ENCODE measurements around the gene AUTS2. TPM values are rescaled to one million over a fixed set of nuclear protein-coding genes. Genes with fewer than 3 reads are reported as not detected.

Gene AUTS2
- total RNA-seq, 1 experiment from 2014 or later, result 256 TPM

DNA sequence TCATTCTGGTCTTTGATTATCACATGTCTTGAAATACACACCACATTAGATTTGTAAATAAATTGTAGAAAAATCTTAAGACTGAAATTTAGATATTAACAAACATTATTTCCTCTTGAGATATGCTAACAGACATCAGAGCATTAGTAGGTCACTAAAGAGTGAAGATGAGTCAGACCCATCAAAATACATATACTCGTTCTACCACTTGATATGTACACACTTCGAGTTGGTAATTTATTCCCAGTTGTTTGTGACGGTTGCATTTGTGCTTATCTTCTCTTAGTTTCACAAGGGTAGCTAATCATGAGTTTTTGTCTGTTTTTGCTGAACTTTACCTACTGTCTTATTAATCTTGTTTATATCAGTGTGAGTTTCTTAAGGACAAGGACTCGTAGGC is 383.4 kb downstream of the AUTS2 start:
- no peaks in the 10 kb centered on the region for H3K9me3 ChIP-seq (ENCODE audit: control insufficient read depth, low read depth, low read length)
- no peak overlapping the region for H3K4ac ChIP-seq (ENCODE audit: low read depth, low read length)
- no peak overlapping the region for H2BK120ac ChIP-seq (ENCODE audit: low read depth, low read length, poor library complexity, severe bottlenecking)
- H4K8ac ChIP-seq (replicated peaks; ENCODE audit: insufficient read length, low read depth, low read length), result no peak overlapping the region
- no peak overlapping the region for H3K56ac ChIP-seq (ENCODE audit: insufficient read length, low read depth, low read length)
- H3K36me3 Mint-ChIP-seq (ENCODE audit: insufficient read depth in 1 of 3, low read depth in 3 of 3), result peaks cover 0 to 5% (median 2%) of the 10 kb centered on the region in 3 experiments; a peak in 5 of 7 replicates
- no peak overlapping the region for H2BK20ac ChIP-seq (ENCODE audit: low read depth, low read length, poor library complexity, severe bottlenecking)
- no peaks in the 10 kb centered on the region for H3K27me3 Mint-ChIP-seq (ENCODE audit: low read depth)
- H4K20me1 ChIP-seq (ENCODE audit: control insufficient read depth, insufficient read depth, insufficient read length), result no peaks in the 10 kb centered on the region
- 0 out of 2 replicates have a peak, but pooled peaks cover 3% of the 10 kb centered on the region for H3K4me1 ChIP-seq (ENCODE audit: insufficient read depth, low read length)
- H3K4me1 Mint-ChIP-seq, result peaks cover 14 to 17% of the 10 kb centered on the region in 2 experiments
- H3K14ac ChIP-seq (ENCODE audit: insufficient read depth, low read length), result no peak overlapping the region
- no peak for DNase-seq
- no peaks in the 10 kb centered on the region for H3K27me3 ChIP-seq (ENCODE audit: insufficient read depth, low read length)
- no peak overlapping the region for H3K9ac ChIP-seq (ENCODE audit: extremely low read depth, insufficient read length, low read length)
- H2AFZ ChIP-seq (ENCODE audit: low read length), result no peak overlapping the region
- no peak overlapping the region for H2AK5ac ChIP-seq (ENCODE audit: insufficient read length, low read length)
- H3T11ph ChIP-seq (ENCODE audit: low read length), result no peak overlapping the region
- WGBS (ENCODE audit: extremely low coverage, insufficient read length, low lambda C conversion rate), result no CpG with 5 or more reads among the region's 4 CpGs
- H3K27ac Mint-ChIP-seq, result no peak overlapping the region
- H3K23ac ChIP-seq (ENCODE audit: insufficient read length, low read depth, low read length), result no peak overlapping the region
- H2BK15ac ChIP-seq (ENCODE audit: low read depth, low read length), result no peak overlapping the region
- H2BK5ac ChIP-seq (ENCODE audit: insufficient read length, low read length), result no peak overlapping the region
- H3K23me2 ChIP-seq (ENCODE audit: insufficient read length, low read depth, low read length, poor library complexity, severe bottlenecking), result no peaks in the 10 kb centered on the region
- H4K91ac ChIP-seq (ENCODE audit: insufficient read length, low read depth, low read length), result no peak overlapping the region
- H3K79me2 ChIP-seq (ENCODE audit: insufficient read depth, low read length), result no peaks in the 10 kb centered on the region
- H4K5ac ChIP-seq (ENCODE audit: insufficient read length, low read depth, low read length), result no peak overlapping the region
- no peak overlapping the region for H3K4me3 Mint-ChIP-seq
- no peak overlapping the region for H3K4me2 ChIP-seq (ENCODE audit: insufficient read depth, insufficient read length, low read length)
- TF ChIP-seq, protein P1, sequence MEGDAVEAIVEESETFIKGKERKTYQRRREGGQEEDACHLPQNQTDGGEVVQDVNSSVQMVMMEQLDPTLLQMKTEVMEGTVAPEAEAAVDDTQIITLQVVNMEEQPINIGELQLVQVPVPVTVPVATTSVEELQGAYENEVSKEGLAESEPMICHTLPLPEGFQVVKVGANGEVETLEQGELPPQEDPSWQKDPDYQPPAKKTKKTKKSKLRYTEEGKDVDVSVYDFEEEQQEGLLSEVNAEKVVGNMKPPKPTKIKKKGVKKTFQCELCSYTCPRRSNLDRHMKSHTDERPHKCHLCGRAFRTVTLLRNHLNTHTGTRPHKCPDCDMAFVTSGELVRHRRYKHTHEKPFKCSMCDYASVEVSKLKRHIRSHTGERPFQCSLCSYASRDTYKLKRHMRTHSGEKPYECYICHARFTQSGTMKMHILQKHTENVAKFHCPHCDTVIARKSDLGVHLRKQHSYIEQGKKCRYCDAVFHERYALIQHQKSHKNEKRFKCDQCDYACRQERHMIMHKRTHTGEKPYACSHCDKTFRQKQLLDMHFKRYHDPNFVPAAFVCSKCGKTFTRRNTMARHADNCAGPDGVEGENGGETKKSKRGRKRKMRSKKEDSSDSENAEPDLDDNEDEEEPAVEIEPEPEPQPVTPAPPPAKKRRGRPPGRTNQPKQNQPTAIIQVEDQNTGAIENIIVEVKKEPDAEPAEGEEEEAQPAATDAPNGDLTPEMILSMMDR (conservative IDR thresholded peaks at IDR 0.05), result no peak
- no peak overlapping the region for H2BK12ac ChIP-seq (ENCODE audit: insufficient read length, low read depth, low read length)
- no peak overlapping the region for H3K18ac ChIP-seq (ENCODE audit: insufficient read length, low read depth, low read length)
- H3K27ac ChIP-seq (ENCODE audit: insufficient read length, low read depth, low read length), result no peak overlapping the region
- peaks cover 0 to 8% of the 10 kb centered on the region in 2 experiments; a peak in 3 of 5 replicates for H3K9me3 Mint-ChIP-seq
- no peaks in the 10 kb centered on the region for H3K79me1 ChIP-seq (ENCODE audit: insufficient read depth, low read depth, low read length, poor library complexity, severe bottlenecking)

Measured in H9 (cell line).